Neural cell (in vitro differentiated cells): ENCODE measurements around the gene CLTC. TPM values are rescaled to one million over a fixed set of nuclear protein-coding genes. Genes with fewer than 3 reads are reported as not detected.

Experiments used
- H2AFZ ChIP-seq: fragments of 200-600, 300-800 bp; sonication (generic), shearing (Covaris generic); 2 replicates; pipeline ENCODE4 v1.6.0; 2014; ENCODE audit warnings: low read depth, mild to moderate bottlenecking, antibody characterized with exemption, low read length, moderate library complexity
- H3F3A ChIP-seq: fragments of 200-600 bp; shearing (Covaris generic); 2 replicates; pipeline ENCODE4 v1.6.1; 2016; ENCODE audit warnings: mild to moderate bottlenecking, moderate library complexity, mixed read lengths, antibody characterized with exemption, low read length; ENCODE audit not compliant: insufficient read depth, poor library complexity, severe bottlenecking
- H3K27ac ChIP-seq: fragments of 200-600, 300-800 bp; sonication (generic), shearing (Covaris generic); 2 replicates; pipeline ENCODE4 v1.5.1; 2014; ENCODE audit warnings: mild to moderate bottlenecking, low read length, moderate library complexity
- H3K27me3 ChIP-seq: fragments of 300-800, 200-600 bp; sonication (generic), shearing (Covaris generic); 2 replicates; pipeline ENCODE4 v1.6.0; 2014; ENCODE audit warnings: mild to moderate bottlenecking, low read depth, low read length, moderate library complexity; ENCODE audit not compliant: insufficient read depth
- H3K36me3 ChIP-seq: fragments of 300-800, 200-600 bp; sonication (generic), shearing (Covaris generic); 2 replicates; pipeline ENCODE4 v1.5.1; 2014; ENCODE audit warnings: mild to moderate bottlenecking, antibody characterized with exemption, low read length, moderate library complexity; ENCODE audit not compliant: insufficient read depth
- H3K4me2 ChIP-seq: fragments of 300-800, 200-600 bp; sonication (generic), shearing (Covaris generic); 2 replicates; pipeline ENCODE4 v1.6.0; 2014; ENCODE audit warnings: mild to moderate bottlenecking, low read length
- H3K4me3 ChIP-seq: fragments of 300-800, 200-600 bp; sonication (generic), shearing (Covaris generic); 2 replicates; pipeline ENCODE4 v1.5.1; 2014; ENCODE audit warnings: mild to moderate bottlenecking, low read length, moderate library complexity
- H3K79me2 ChIP-seq: fragments of 200-600 bp; shearing (Covaris generic); replicated peaks from 2 replicates; pipeline ENCODE4 v1.6.0; 2014; ENCODE audit warnings: mild to moderate bottlenecking, low read length, moderate library complexity; ENCODE audit not compliant: insufficient read depth
- H3K9ac ChIP-seq: fragments of 300-800, 200-600 bp; sonication (generic), shearing (Covaris generic); 2 replicates; pipeline ENCODE4 v1.6.1; 2016; ENCODE audit warnings: mild to moderate bottlenecking, low read length, mixed read lengths
- H3K9me2 ChIP-seq: fragments of 200-600 bp; shearing (Covaris generic); 2 replicates; pipeline ENCODE4 v1.6.1; 2016; ENCODE audit warnings: mild to moderate bottlenecking, low read length, mixed read lengths; ENCODE audit not compliant: insufficient read depth
- H3K9me3 ChIP-seq: fragments of 200-600, 300-800 bp; sonication (generic), shearing (Covaris generic); 2 replicates; pipeline ENCODE4 v1.6.1; 2016; ENCODE audit warnings: mild to moderate bottlenecking, mixed run types, low read length, moderate library complexity, mixed read lengths
- H4K20me1 ChIP-seq: fragments of 200-600 bp; shearing (Covaris generic); 2 replicates; pipeline ENCODE4 v1.6.1; 2016; ENCODE audit warnings: mild to moderate bottlenecking, mixed run types; ENCODE audit not compliant: insufficient read depth
- CTCF ChIP-seq: fragments of 450-650 bp; IDR thresholded peaks from 2 replicates; pipeline ENCODE4 v1.5.1; 2014; ENCODE audit warnings: antibody characterized with exemption, mild to moderate bottlenecking, moderate library complexity; ENCODE audit not compliant: poor library complexity, severe bottlenecking
- EP300 ChIP-seq: fragments of 450-650 bp; conservative IDR thresholded peaks from 2 replicates; pipeline ENCODE4 v1.6.1; 2014; ENCODE audit warnings: antibody characterized with exemption, mild to moderate bottlenecking, moderate library complexity; ENCODE audit not compliant: poor library complexity, severe bottlenecking
- EZH2 ChIP-seq: fragments of 200-600, 300-800 bp; shearing (Covaris generic), sonication (generic); IDR thresholded peaks from 2 replicates; pipeline ENCODE4 v1.6.1; 2014; ENCODE audit warnings: antibody characterized with exemption, low read length, borderline replicate concordance, mild to moderate bottlenecking; ENCODE audit not compliant: insufficient read depth, poor library complexity, severe bottlenecking
- MXI1 ChIP-seq: fragments of 450-650 bp; conservative IDR thresholded peaks from 2 replicates; pipeline ENCODE4 v1.6.1; 2014; ENCODE audit warnings: antibody characterized with exemption, mild to moderate bottlenecking; ENCODE audit not compliant: poor library complexity, severe bottlenecking
- POLR2AphosphoS5 ChIP-seq: IDR thresholded peaks from 2 replicates; pipeline ENCODE4 v1.6.1; 2012
- RAD21 ChIP-seq: fragments of 450-650 bp; conservative IDR thresholded peaks from 2 replicates; pipeline ENCODE4 v1.6.1; 2014; ENCODE audit warnings: antibody characterized with exemption, mild to moderate bottlenecking, moderate library complexity
- REST ChIP-seq: IDR thresholded peaks from 2 replicates; pipeline ENCODE4 v1.6.1; 2012; ENCODE audit warnings: borderline replicate concordance
- SMC3 ChIP-seq: fragments of 450-650 bp; conservative IDR thresholded peaks from 2 replicates; pipeline ENCODE4 v1.6.1; 2014; ENCODE audit warnings: antibody characterized with exemption, mild to moderate bottlenecking, moderate library complexity; ENCODE audit not compliant: poor library complexity
- TAF1 ChIP-seq: IDR thresholded peaks from 2 replicates; pipeline ENCODE4 v1.6.1; 2012; ENCODE audit warnings: low read depth
- polyA plus RNA-seq: library from polyadenylated mRNA; depleted of rRNA; stranded (reverse); fragments of >200 nt; gene quantifications from 2 replicates; pipeline ENCODE4 v1.2.3, GENCODE V29; 2014

Gene CLTC
- polyA plus RNA-seq, 1 donor from 2014 or later, result 218 TPM

GRCh38 chr17:59684967-59685366 is 65.3 kb downstream of the CLTC start:
- no peaks in the 10 kb centered on the region for H3K9me2 ChIP-seq
- H3K36me3 ChIP-seq, result peaks cover 21% of the 10 kb centered on the region
- H3K4me3 ChIP-seq, result no peak overlapping the region
- H2AFZ ChIP-seq, result no peak overlapping the region
- TF ChIP-seq EZH2 (no peak), CTCF (no peak), TAF1 (no peak), REST (no peak), SMC3 (no peak), EP300 (no peak), MXI1 (no peak), RAD21 (no peak), POLR2AphosphoS5 (no peak)
- no peak overlapping the region for H3K9ac ChIP-seq
- no peaks in the 10 kb centered on the region for H3F3A ChIP-seq
- H3K27me3 ChIP-seq, result no peaks in the 10 kb centered on the region
- H3K79me2 ChIP-seq, result peaks cover 4% of the 10 kb centered on the region
- no peaks in the 10 kb centered on the region for H3K9me3 ChIP-seq
- no peak overlapping the region for H3K4me2 ChIP-seq
- H4K20me1 ChIP-seq, result no peaks in the 10 kb centered on the region
- H3K27ac ChIP-seq, result no peak overlapping the region

DNA sequence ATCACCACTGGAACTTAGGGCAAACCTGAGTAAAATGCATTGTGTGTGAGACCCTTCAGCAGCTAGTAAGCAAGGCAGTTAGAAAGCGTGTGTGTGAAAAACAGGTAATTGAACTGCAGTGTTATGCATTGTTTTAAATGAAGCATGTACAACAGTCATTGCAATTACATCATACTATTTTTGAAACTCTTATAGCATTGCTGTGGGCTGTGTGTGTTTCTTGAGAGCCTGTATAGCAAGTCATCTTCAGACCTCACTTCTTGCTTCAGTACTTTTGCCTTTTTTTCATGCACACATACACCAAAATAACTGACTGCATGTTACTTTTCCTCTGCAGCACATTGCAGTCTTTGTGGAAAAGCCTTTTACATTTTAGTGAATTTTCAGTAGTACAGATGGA is 68.3 kb downstream of the CLTC start:
- TF ChIP-seq CTCF, result no peak
- TF ChIP-seq REST, result no peak
- TF ChIP-seq SMC3, result no peak
- no peak for TF ChIP-seq POLR2AphosphoS5
- TF ChIP-seq EP300, result no peak
- TF ChIP-seq RAD21, result no peak
- no peak for TF ChIP-seq EZH2
- TF ChIP-seq MXI1, result no peak
- TF ChIP-seq TAF1, result no peak
- Histone ChIP-seq H3K36me3 (peaks cover 9% of the 10 kb centered on the region), H3K4me2 (no peak overlapping the region), H3K4me3 (no peak overlapping the region), H3K9ac (no peak overlapping the region), H3K27me3 (no peaks in the 10 kb centered on the region), H3K9me2 (no peaks in the 10 kb centered on the region), H4K20me1 (no peaks in the 10 kb centered on the region), H3F3A (no peaks in the 10 kb centered on the region), H2AFZ (no peak overlapping the region), H3K79me2 (peaks cover 8% of the 10 kb centered on the region), H3K27ac (no peak overlapping the region), H3K9me3 (no peaks in the 10 kb centered on the region)
